Measurements from ENCODE around the gene COPG2. TPM values are rescaled to one million over a fixed set of nuclear protein-coding genes. Genes with fewer than 3 reads are reported as not detected.

Gene COPG2
- total RNA-seq, 1 experiment from 2014 or later: 50.9 TPM

DNA sequence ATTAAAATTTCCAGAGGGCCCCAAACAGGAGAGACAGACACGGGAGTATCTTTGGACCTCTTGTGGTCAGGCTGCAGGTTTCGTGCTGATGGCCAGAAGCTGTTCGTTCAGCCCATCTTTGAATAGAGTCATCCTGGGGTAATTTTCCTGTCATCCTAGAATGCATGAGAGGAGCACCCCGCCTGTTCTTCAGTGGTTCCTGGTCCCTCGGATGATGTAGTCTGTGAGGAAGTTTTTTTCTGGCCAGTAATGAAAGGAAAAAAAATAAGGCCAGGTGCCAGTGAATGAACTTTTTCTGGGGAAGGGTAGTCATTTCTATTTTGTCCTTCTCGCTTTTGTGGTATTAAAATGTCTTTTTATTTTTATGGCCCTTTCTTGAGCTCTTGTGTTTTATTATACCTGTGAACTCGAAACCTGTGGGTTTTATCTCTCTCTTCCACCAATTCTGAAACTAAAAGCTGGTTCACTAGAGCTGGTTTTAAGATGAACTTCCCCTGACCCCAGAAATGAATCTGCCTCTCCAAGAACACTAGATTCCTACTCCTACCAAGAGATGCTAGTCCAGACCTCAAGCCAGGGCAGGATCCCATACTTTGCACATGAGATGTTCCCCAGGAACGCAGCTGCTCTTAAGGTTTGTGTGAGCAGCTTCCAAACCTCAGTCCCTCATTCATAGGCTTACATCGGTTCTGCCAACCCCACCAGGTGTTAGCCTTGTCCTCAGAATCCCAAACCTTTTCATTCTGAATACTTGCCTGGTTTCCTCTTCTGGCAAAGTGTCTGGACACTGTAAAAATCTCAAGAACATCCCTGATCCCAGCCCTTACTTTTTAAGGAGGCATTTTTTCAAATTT is 192.0 kb downstream of the COPG2 start (continued):
- TF ChIP-seq, protein P1, sequence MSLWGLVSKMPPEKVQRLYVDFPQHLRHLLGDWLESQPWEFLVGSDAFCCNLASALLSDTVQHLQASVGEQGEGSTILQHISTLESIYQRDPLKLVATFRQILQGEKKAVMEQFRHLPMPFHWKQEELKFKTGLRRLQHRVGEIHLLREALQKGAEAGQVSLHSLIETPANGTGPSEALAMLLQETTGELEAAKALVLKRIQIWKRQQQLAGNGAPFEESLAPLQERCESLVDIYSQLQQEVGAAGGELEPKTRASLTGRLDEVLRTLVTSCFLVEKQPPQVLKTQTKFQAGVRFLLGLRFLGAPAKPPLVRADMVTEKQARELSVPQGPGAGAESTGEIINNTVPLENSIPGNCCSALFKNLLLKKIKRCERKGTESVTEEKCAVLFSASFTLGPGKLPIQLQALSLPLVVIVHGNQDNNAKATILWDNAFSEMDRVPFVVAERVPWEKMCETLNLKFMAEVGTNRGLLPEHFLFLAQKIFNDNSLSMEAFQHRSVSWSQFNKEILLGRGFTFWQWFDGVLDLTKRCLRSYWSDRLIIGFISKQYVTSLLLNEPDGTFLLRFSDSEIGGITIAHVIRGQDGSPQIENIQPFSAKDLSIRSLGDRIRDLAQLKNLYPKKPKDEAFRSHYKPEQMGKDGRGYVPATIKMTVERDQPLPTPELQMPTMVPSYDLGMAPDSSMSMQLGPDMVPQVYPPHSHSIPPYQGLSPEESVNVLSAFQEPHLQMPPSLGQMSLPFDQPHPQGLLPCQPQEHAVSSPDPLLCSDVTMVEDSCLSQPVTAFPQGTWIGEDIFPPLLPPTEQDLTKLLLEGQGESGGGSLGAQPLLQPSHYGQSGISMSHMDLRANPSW (CRISPR knock-in tag; conservative IDR thresholded peaks at IDR 0.05; ENCODE audit: low read depth): no peak
- TF ChIP-seq, protein P2, sequence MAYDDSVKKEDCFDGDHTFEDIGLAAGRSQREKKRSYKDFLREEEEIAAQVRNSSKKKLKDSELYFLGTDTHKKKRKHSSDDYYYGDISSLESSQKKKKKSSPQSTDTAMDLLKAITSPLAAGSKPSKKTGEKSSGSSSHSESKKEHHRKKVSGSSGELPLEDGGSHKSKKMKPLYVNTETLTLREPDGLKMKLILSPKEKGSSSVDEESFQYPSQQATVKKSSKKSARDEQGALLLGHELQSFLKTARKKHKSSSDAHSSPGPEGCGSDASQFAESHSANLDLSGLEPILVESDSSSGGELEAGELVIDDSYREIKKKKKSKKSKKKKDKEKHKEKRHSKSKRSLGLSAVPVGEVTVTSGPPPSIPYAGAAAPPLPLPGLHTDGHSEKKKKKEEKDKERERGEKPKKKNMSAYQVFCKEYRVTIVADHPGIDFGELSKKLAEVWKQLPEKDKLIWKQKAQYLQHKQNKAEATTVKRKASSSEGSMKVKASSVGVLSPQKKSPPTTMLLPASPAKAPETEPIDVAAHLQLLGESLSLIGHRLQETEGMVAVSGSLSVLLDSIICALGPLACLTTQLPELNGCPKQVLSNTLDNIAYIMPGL (CRISPR knock-in tag; IDR thresholded peaks at IDR 0.05): no peak
- TF ChIP-seq ZNF396 (CRISPR knock-in tag; IDR thresholded peaks at IDR 0.05; ENCODE audit: borderline replicate concordance) (no peak), ZNF232 (CRISPR knock-in tag; IDR thresholded peaks at IDR 0.05) (no peak)
- TF ChIP-seq, protein P3, sequence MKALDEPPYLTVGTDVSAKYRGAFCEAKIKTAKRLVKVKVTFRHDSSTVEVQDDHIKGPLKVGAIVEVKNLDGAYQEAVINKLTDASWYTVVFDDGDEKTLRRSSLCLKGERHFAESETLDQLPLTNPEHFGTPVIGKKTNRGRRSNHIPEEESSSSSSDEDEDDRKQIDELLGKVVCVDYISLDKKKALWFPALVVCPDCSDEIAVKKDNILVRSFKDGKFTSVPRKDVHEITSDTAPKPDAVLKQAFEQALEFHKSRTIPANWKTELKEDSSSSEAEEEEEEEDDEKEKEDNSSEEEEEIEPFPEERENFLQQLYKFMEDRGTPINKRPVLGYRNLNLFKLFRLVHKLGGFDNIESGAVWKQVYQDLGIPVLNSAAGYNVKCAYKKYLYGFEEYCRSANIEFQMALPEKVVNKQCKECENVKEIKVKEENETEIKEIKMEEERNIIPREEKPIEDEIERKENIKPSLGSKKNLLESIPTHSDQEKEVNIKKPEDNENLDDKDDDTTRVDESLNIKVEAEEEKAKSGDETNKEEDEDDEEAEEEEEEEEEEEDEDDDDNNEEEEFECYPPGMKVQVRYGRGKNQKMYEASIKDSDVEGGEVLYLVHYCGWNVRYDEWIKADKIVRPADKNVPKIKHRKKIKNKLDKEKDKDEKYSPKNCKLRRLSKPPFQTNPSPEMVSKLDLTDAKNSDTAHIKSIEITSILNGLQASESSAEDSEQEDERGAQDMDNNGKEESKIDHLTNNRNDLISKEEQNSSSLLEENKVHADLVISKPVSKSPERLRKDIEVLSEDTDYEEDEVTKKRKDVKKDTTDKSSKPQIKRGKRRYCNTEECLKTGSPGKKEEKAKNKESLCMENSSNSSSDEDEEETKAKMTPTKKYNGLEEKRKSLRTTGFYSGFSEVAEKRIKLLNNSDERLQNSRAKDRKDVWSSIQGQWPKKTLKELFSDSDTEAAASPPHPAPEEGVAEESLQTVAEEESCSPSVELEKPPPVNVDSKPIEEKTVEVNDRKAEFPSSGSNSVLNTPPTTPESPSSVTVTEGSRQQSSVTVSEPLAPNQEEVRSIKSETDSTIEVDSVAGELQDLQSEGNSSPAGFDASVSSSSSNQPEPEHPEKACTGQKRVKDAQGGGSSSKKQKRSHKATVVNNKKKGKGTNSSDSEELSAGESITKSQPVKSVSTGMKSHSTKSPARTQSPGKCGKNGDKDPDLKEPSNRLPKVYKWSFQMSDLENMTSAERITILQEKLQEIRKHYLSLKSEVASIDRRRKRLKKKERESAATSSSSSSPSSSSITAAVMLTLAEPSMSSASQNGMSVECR (CRISPR knock-in tag; IDR thresholded peaks at IDR 0.05; ENCODE audit: borderline replicate concordance): no peak

DNA sequence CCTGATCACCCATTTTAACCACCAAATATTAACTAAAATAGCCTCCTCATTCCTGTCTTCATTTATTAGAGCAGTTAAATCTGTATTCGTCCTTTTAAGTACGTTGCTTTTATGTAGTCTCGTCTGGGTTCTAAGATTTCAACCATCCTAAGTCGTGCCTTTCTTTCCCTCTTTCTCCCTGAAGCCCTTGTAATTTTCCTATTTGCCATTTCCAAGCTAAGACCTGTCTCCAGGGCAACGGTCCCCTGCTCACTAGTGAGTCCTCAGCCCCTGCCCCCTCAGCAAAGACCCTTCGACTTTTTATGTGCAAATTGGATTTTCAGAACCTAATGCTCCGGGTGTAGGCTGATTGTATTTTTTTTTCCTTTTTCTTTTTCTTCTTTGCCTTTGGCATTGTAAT is 192.8 kb downstream of the COPG2 start:
- Mint-ChIP-seq H3K4me1 (peaks cover 23% of the 10 kb centered on the region), H3K27me3 (ENCODE audit: low read depth) (no peaks in the 10 kb centered on the region; the same call in 1 of the 2 replicates), H3K4me3 (no peak overlapping the region), H3K27ac (no peak overlapping the region), H3K36me3 (no peaks in the 10 kb centered on the region), H3K9me3 (peaks cover 8% of the 10 kb centered on the region; the same call in 1 of the 2 replicates)
- ATAC-seq (no peak), DNase-seq (ENCODE audit: low spot score) (no peak)
- POLR2A ChIA-PET: no interaction called here
- CTCF ChIA-PET: interaction anchor here (1.1 kb wide), 1 partner anchor 10 kb away, joined by 3 read pairs; no protein-coding TSS in a partner anchor
- no peak for TF ChIP-seq RORB (CRISPR knock-in tag; IDR thresholded peaks at IDR 0.05)

DNA sequence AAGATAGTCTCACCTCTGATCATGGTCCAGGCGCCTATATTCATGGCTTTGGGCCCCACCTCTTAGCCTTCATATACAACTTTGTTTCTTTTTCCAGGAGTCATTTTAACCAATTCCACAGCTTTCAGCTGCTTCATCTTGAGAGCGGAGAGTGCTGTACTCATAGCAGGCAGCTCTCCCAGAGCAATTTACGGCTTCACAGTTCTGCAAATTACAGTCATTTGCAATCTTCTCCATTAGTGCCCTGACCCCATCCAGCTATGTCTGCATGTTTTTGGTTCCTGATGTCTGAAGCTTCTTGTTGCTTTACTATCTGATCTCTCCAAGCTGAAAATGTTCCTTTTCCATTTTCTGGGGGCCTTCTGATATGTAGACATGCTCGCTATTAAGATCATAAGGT is 194.7 kb downstream of the COPG2 start:
- TF ChIP-seq PRRX2 (CRISPR knock-in tag; IDR thresholded peaks at IDR 0.05): no peak
- no peak for TF ChIP-seq SOX15 (CRISPR knock-in tag; IDR thresholded peaks at IDR 0.05)
- TF ChIP-seq, protein P3 (CRISPR knock-in tag; IDR thresholded peaks at IDR 0.05; ENCODE audit: borderline replicate concordance): no peak
- no peak for TF ChIP-seq EMX1 (CRISPR knock-in tag; IDR thresholded peaks at IDR 0.05)
- TF ChIP-seq NFYB (CRISPR knock-in tag; conservative IDR thresholded peaks at IDR 0.05; ENCODE audit: low read depth): no peak
- Mint-ChIP-seq H3K4me3 (no peak overlapping the region), H3K27me3 (ENCODE audit: low read depth) (no peaks in the 10 kb centered on the region; the same call in 1 of the 2 replicates), H3K27ac (no peak overlapping the region), H3K9me3 (peaks cover 5% of the 10 kb centered on the region; the same call in 1 of the 2 replicates), H3K36me3 (no peaks in the 10 kb centered on the region), H3K4me1 (peaks cover 23% of the 10 kb centered on the region)
- ATAC-seq (no peak), DNase-seq (ENCODE audit: low spot score) (no peak)
- CTCF ChIA-PET: no interaction called here
- POLR2A ChIA-PET: no interaction called here
